Tibial nerve (tissue), 4 donors: ENCODE measurements around the gene KANK3. TPM values are rescaled to one million over a fixed set of nuclear protein-coding genes. Genes with fewer than 3 reads are reported as not detected.

ENCODE experiments used
- DNase-seq, 2 donors: peaks; one replicate each; pipeline ENCODE4 v3.0.0-alpha.2; 2019; ENCODE audit warnings: low spot score in 2 of 2
- H3K27ac ChIP-seq, 4 donors: fragments of 200-600 bp; sonication (generic) in 3 of 4; one replicate each; pipeline ENCODE4 v1.5.1; 2017 to 2019; ENCODE audit warnings: mild to moderate bottlenecking in 1 of 4
- H3K27me3 ChIP-seq, 2 donors: fragments of 200-600 bp; sonication (generic) in 1 of 2; one replicate each; pipeline versions ENCODE4 v1.5.1 to v1.6.0; 2017 to 2019
- H3K36me3 ChIP-seq, 3 donors: fragments of 200-600 bp; sonication (generic); one replicate each; pipeline ENCODE4 v1.5.1; 2018 to 2019
- H3K4me1 ChIP-seq, 4 donors: fragments of 200-600 bp; sonication (generic) in 3 of 4; one replicate each; pipeline ENCODE4 v1.5.1; 2017 to 2019
- H3K4me3 ChIP-seq, 4 donors: fragments of 200-600 bp; sonication (generic) in 3 of 4; one replicate each; pipeline ENCODE4 v1.5.1; 2017 to 2019; ENCODE audit warnings: mild to moderate bottlenecking in 1 of 4, moderate library complexity in 1 of 4
- H3K9me3 ChIP-seq, 4 donors: fragments of 200-600 bp; sonication (generic) in 3 of 4; one replicate each; pipeline ENCODE4 v1.5.1; 2017 to 2019
- EP300 ChIP-seq, 2 donors: sonication (generic); formaldehyde crosslinking; IDR thresholded peaks; one replicate each; pipeline ENCODE4 v1.6.1; 2017; ENCODE audit warnings: antibody characterized with exemption in 2 of 2, mild to moderate bottlenecking in 1 of 2
- POLR2A ChIP-seq, 2 donors: fragments of 450-650 bp; IDR thresholded peaks; one replicate each; pipeline ENCODE4 v1.6.1; 2017; ENCODE audit warnings: antibody characterized with exemption in 2 of 2, mild to moderate bottlenecking in 2 of 2, moderate library complexity in 2 of 2
- WGBS, 2 donors: methylation state at CpG; one replicate each; pipeline ENCODE4 v1.1.5; 2018; 5-methylcytosine and 5-hydroxymethylcytosine counted together
- total RNA-seq, 4 donors: library from RNA; depleted of rRNA; stranded (reverse); fragments of >200 nt; gene quantifications; one replicate each; pipeline ENCODE4 v1.1.0, GENCODE V29; 2016
- TF ChIP-seq, protein P1 (sequence below), 5 experiments: fragments of 200-600 bp in 3 of 5; fragments of 450-650 bp in 2 of 5; sonication (generic) in 3 of 5; IDR thresholded peaks; one replicate each; pipeline ENCODE4 v1.5.1; 2016 to 2019; ENCODE audit warnings: antibody characterized with exemption in 5 of 5, mild to moderate bottlenecking in 3 of 5, moderate library complexity in 2 of 5

KANK3 gene
- total RNA-seq, 4 donors from 2014 or later, result 13.8 to 34.8 (median 20.1) TPM

DNA sequence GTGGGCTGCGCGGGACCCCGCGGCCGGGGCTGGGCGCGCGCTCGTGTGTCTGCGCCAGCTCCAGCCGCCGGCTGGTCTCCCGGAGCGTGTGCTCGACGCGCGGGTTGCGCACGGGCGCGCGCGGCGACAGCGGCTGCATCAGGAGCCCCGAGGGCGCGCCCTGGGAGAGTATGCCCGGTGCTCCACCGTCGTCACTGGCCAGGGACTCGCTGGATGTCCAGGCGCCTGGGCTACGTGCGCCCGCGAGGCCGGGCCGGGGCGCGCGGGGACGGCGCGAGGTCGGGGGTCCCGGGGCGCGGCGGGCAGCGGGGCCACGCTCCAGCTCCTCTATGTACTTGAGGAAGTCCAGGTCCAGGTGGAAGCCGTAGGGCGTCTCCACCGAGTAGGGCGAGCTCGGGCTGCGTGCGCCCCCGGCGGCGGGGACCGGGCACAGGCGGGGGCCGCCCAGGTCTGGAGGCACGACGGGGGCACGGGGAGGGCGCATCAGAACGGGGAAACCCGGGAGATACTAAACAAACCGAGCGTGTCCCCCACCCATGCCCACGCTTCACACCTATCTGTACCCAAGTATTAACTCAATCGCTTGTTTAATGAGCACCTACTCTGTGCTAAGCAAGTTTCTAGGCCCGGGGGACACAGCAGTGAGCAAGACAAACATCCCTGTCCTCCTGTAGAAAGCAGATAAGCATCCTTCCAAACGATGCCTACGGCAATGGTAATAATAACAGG lies 7.6 kb downstream of the KANK3 start:
- H3K27ac ChIP-seq, result no peak overlapping the region
- WGBS, 2 donors, result 13 to 21% methylated on average over 25 to 51 of the region's 79 CpGs
- no peaks in the 10 kb centered on the region for H3K9me3 ChIP-seq
- peaks cover 0 to 21% (median 5%) of the 10 kb centered on the region in 4 donors for H3K4me1 ChIP-seq
- peaks cover 0 to 29% of the 10 kb centered on the region in 2 donors for H3K27me3 ChIP-seq
- DNase-seq, result no peak
- H3K4me3 ChIP-seq, result peak overlapping the region in 2 of 4 donors; percentile 10 to 45
- TF ChIP-seq, protein P1, sequence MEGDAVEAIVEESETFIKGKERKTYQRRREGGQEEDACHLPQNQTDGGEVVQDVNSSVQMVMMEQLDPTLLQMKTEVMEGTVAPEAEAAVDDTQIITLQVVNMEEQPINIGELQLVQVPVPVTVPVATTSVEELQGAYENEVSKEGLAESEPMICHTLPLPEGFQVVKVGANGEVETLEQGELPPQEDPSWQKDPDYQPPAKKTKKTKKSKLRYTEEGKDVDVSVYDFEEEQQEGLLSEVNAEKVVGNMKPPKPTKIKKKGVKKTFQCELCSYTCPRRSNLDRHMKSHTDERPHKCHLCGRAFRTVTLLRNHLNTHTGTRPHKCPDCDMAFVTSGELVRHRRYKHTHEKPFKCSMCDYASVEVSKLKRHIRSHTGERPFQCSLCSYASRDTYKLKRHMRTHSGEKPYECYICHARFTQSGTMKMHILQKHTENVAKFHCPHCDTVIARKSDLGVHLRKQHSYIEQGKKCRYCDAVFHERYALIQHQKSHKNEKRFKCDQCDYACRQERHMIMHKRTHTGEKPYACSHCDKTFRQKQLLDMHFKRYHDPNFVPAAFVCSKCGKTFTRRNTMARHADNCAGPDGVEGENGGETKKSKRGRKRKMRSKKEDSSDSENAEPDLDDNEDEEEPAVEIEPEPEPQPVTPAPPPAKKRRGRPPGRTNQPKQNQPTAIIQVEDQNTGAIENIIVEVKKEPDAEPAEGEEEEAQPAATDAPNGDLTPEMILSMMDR (IDR thresholded peaks at IDR 0.05), result no peak
- TF ChIP-seq POLR2A (IDR thresholded peaks at IDR 0.05) (no peak), EP300 (IDR thresholded peaks at IDR 0.05) (no peak)
- no peaks in the 10 kb centered on the region for H3K36me3 ChIP-seq

DNA sequence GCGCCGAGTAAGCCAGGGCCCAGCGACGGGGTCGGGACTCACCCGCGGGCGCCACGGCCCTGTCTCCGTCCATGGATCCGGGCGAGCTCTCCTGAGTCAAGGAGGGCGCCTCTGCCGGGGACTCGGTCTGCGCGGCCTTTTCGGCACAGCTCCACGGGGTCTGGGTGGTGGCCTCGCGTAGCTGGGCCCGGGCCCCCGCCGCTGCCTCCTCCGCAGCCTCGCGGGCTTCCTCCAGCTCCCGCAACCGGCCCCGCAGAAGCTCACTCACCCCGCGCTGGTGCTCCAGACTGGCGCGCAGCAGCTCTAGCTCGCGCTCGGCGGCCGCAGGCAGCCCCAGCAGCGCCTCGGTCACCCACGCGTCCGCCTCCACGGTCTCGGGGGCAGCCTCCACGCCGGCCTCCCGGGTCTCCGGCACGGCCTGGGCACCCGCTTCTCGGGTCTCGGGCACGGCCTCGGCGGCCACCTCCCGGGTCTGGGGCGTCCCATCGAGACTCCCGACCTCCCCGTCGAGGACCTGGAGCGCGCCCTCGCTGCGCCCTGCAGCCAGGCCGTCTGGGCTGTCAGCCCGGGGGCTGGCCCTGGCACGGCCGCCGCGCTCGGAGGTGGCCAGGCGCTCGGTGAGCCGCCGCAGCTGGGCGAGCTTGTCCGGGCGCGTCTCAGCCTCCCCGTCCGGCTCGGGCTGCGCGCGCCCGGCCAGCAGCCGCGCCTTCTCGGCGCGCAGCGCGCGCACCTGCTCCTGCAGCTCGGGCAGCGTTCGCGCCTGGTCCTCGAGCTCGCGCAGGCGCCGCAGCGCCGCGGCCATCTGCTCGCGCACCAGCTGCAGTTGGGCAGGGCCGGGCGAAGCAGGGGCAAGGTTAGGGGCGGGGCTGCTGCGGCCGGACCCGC lies 8.4 kb downstream of the KANK3 start:
- 10 to 27% methylated on average over 29 to 65 of the region's 117 CpGs for WGBS, 2 donors
- H3K36me3 ChIP-seq, result peaks cover 0 to 7% (median 0%) of the 10 kb centered on the region in 3 donors
- no peaks in the 10 kb centered on the region for H3K9me3 ChIP-seq
- DNase-seq, result no peak
- H3K4me3 ChIP-seq, result peak overlapping the region in 2 of 4 donors; percentile 10 to 45
- peaks cover 0 to 29% of the 10 kb centered on the region in 2 donors for H3K27me3 ChIP-seq
- H3K27ac ChIP-seq, result no peak overlapping the region
- H3K4me1 ChIP-seq, result peaks cover 0 to 18% (median 5%) of the 10 kb centered on the region in 4 donors
- TF ChIP-seq, protein P1 (IDR thresholded peaks at IDR 0.05), result no peak
- TF ChIP-seq EP300 (IDR thresholded peaks at IDR 0.05), result no peak
- TF ChIP-seq POLR2A (IDR thresholded peaks at IDR 0.05), result no peak

DNA sequence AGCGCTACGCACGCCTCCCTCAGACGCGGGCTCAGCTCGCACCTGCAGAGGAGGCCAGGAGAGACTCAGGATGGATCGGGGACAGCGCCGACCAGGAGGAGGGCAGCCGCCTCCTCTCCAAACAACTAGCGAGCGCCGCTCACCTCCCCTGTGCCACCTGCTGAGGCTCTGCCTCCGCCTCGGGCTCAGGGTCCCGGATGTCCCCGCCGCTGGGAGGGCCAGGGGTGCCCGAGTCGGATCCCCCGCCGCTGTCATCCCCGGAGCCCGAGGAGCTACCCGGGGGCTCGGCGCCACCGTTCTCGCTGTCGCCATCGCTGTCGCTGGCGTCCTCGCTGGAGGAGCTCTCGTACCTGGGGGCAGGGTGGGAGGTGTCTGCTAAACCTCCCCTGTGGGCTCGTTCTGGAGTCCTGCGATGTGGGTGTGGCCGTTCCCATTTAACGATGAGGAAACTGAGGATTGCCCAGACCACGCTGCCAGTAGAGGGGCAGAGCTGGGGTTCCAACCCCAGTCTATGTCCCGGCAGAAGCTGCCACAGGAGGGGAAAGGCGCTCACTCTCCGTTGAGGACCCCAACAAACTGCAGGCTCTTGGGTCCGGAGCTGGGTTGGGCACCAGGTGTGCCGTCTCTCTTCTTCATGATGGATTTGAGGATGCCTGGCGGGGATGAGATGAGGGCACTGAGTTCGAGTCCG lies 9.2 kb downstream of the KANK3 start:
- no peak overlapping the region for H3K27ac ChIP-seq
- 36 to 50% methylated on average over 11 to 12 of the region's 48 CpGs for WGBS, 2 donors
- H3K36me3 ChIP-seq, result peaks cover 0 to 10% (median 0%) of the 10 kb centered on the region in 3 donors
- no peak overlapping the region for H3K4me3 ChIP-seq
- peaks cover 0 to 18% (median 5%) of the 10 kb centered on the region in 4 donors for H3K4me1 ChIP-seq
- TF ChIP-seq EP300 (IDR thresholded peaks at IDR 0.05), result no peak
- TF ChIP-seq POLR2A (IDR thresholded peaks at IDR 0.05), result no peak
- TF ChIP-seq, protein P1 (IDR thresholded peaks at IDR 0.05), result no peak
- H3K27me3 ChIP-seq, result peaks cover 0 to 29% of the 10 kb centered on the region in 2 donors
- no peaks in the 10 kb centered on the region for H3K9me3 ChIP-seq
- DNase-seq, result no peak

DNA sequence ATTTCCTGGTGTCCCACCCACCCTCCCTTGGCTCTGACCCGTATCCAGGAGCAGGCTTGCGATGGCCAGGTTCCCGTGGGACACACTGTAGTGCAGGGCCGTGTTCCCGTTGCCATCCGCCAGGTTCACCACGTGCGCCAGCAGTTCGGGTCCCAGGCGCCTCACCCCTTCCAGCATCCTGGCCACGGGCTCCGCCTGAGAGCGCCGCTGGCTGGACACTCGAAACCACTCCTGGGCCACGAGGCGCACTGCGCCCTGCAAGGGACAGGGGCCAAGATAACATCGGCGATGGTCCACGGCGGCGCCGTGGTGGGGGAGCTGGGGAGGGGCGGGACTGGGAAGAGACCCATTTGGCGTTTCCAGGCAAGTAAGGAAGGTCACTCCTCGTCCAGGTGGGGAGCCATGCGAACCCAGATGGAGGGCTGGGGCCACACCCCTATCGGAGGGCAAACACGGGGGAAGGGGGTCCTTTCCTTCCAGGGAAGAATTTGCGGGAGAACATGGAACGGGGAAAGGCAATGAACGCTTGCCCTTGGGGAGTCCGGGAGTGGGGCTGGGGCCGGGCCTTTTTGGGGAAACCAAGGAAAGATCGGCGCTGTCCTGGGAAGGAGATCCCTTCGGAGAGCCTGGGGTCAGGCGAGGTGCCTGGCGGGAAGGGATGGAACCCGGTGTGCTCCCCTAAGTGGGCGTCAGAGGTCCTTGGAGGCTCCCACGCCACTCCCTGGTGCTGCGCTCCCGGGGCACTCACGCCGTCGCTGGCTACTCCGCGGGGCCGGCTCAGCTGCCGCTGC lies 9.9 kb downstream of the KANK3 start:
- no peak overlapping the region for H3K4me3 ChIP-seq
- no peak for DNase-seq
- WGBS, 2 donors, result 41 to 55% methylated on average over 42 to 50 of the region's 52 CpGs
- H3K36me3 ChIP-seq, result peaks cover 0 to 10% (median 0%) of the 10 kb centered on the region in 3 donors
- no peak for TF ChIP-seq POLR2A (IDR thresholded peaks at IDR 0.05)
- H3K27ac ChIP-seq, result no peak overlapping the region
- no peaks in the 10 kb centered on the region for H3K9me3 ChIP-seq
- peaks cover 0 to 18% (median 5%) of the 10 kb centered on the region in 4 donors for H3K4me1 ChIP-seq
- H3K27me3 ChIP-seq, result peaks cover 0 to 29% of the 10 kb centered on the region in 2 donors
